Skeletal muscle tissue (tissue), 4 donors: ENCODE data around the gene RSU1. TPM values are rescaled to one million over a fixed set of nuclear protein-coding genes. Genes with fewer than 3 reads are reported as not detected.

Experiments
- H3K27ac ChIP-seq: one replicate; pipeline ENCODE4 v1.7.0; 2013; ENCODE audit warnings: mild to moderate bottlenecking, low read depth, low read length, inconsistent platforms
- H3K27me3 ChIP-seq, 3 donors: one replicate each; pipeline ENCODE4 v1.7.0; 2013; ENCODE audit warnings: low read length in 3 of 3; ENCODE audit not compliant: control insufficient read depth in 3 of 3, insufficient read depth in 3 of 3
- H3K36me3 ChIP-seq, 3 donors: one replicate each; pipeline ENCODE4 v1.7.0; 2013; ENCODE audit warnings: low read length in 3 of 3; ENCODE audit not compliant: control insufficient read depth in 3 of 3, insufficient read depth in 3 of 3
- H3K4me1 ChIP-seq, 3 donors: one replicate each; pipeline ENCODE4 v1.7.0; 2013; ENCODE audit warnings: low read length in 3 of 3, mild to moderate bottlenecking in 3 of 3; ENCODE audit not compliant: control insufficient read depth in 3 of 3, insufficient read depth in 3 of 3
- H3K4me3 ChIP-seq, 3 donors: one replicate each; pipeline ENCODE4 v1.7.0; 2013; ENCODE audit warnings: low read length in 3 of 3
- H3K9ac ChIP-seq, 3 donors: one replicate each; pipeline ENCODE4 v1.7.0; 2013; ENCODE audit warnings: low read length in 3 of 3, mild to moderate bottlenecking in 3 of 3, moderate library complexity in 2 of 3, low read depth in 1 of 3
- H3K9me3 ChIP-seq, 3 donors: one replicate each; pipeline ENCODE4 v1.7.0; 2013; ENCODE audit warnings: low read length in 3 of 3; ENCODE audit not compliant: control insufficient read depth in 3 of 3
- total RNA-seq: library from RNA; depleted of rRNA; stranded (reverse); fragments of >200 nt; gene quantifications from one replicate; pipeline ENCODE4 v1.2.3, GENCODE V29; 2014
- donor health status: Osteomylitis.

RSU1 gene
- total RNA-seq, 1 donor from 2014 or later, result 35.0 TPM

- H3K27me3 ChIP-seq, result no peaks in the 10 kb centered on the region
- H3K9me3 ChIP-seq, result no peaks in the 10 kb centered on the region
- H3K4me1 ChIP-seq, result no peaks in the 10 kb centered on the region
- peaks cover 12 to 26% (median 17%) of the 10 kb centered on the region in 3 donors for H3K36me3 ChIP-seq
- H3K9ac ChIP-seq, result no peak overlapping the region
- no peak overlapping the region for H3K4me3 ChIP-seq
- no peak overlapping the region for H3K27ac ChIP-seq
Measured at GRCh38 chr10:16751244-16751643, 66.0 kb downstream of the RSU1 start.

GRCh38 chr10:16750461-16750860, 66.8 kb downstream of the RSU1 start:
- Histone ChIP-seq H3K27me3 (no peaks in the 10 kb centered on the region), H3K27ac (no peak overlapping the region)

GRCh38 chr10:16748749-16749148, 68.5 kb downstream of the RSU1 start:
- Histone ChIP-seq H3K27me3 (no peaks in the 10 kb centered on the region), H3K4me1 (no peaks in the 10 kb centered on the region), H3K27ac (no peak overlapping the region), H3K36me3 (peaks cover 12 to 26% (median 17%) of the 10 kb centered on the region in 3 donors), H3K9me3 (no peaks in the 10 kb centered on the region), H3K9ac (no peak overlapping the region), H3K4me3 (no peak overlapping the region)

More at GRCh38 chr10:16750461-16750860, 66.8 kb downstream of the RSU1 start:
- Histone ChIP-seq H3K36me3 (peaks cover 12 to 26% (median 17%) of the 10 kb centered on the region in 3 donors), H3K4me1 (no peaks in the 10 kb centered on the region), H3K9me3 (no peaks in the 10 kb centered on the region), H3K9ac (no peak overlapping the region), H3K4me3 (no peak overlapping the region)

- H3K27me3 ChIP-seq, result no peaks in the 10 kb centered on the region
- no peak overlapping the region for H3K9ac ChIP-seq
- H3K36me3 ChIP-seq, result peaks cover 10 to 20% (median 12%) of the 10 kb centered on the region in 3 donors
- no peaks in the 10 kb centered on the region for H3K9me3 ChIP-seq
- no peak overlapping the region for H3K4me3 ChIP-seq
- no peak overlapping the region for H3K27ac ChIP-seq
- H3K4me1 ChIP-seq, result no peaks in the 10 kb centered on the region
Measured at GRCh38 chr10:16746856-16747255, 70.4 kb downstream of the RSU1 start.

GRCh38 chr10:16745061-16745460, 72.2 kb downstream of the RSU1 start:
- no peak overlapping the region for H3K27ac ChIP-seq
- no peak overlapping the region for H3K4me3 ChIP-seq
- no peaks in the 10 kb centered on the region for H3K4me1 ChIP-seq
- H3K9ac ChIP-seq, result no peak overlapping the region
- no peaks in the 10 kb centered on the region for H3K9me3 ChIP-seq
- H3K36me3 ChIP-seq, result peaks cover 4 to 19% (median 6%) of the 10 kb centered on the region in 3 donors
- H3K27me3 ChIP-seq, result no peaks in the 10 kb centered on the region

GRCh38 chr10:16742165-16742960, 74.9 kb downstream of the RSU1 start:
- H3K36me3 ChIP-seq, result peaks cover 0 to 12% (median 2%) of the 10 kb centered on the region in 3 donors
- no peaks in the 10 kb centered on the region for H3K4me1 ChIP-seq
- H3K9ac ChIP-seq, result no peak overlapping the region
- no peak overlapping the region for H3K27ac ChIP-seq
- H3K9me3 ChIP-seq, result peaks cover 0 to 4% (median 0%) of the 10 kb centered on the region in 3 donors
- no peaks in the 10 kb centered on the region for H3K27me3 ChIP-seq
- H3K4me3 ChIP-seq, result no peak overlapping the region

GRCh38 chr10:16741540-16741939, 75.7 kb downstream of the RSU1 start:
- Histone ChIP-seq H3K36me3 (peaks cover 0 to 7% (median 2%) of the 10 kb centered on the region in 3 donors), H3K27ac (no peak overlapping the region), H3K4me3 (no peak overlapping the region), H3K9me3 (peaks cover 0 to 4% (median 0%) of the 10 kb centered on the region in 3 donors), H3K27me3 (no peaks in the 10 kb centered on the region), H3K9ac (no peak overlapping the region), H3K4me1 (no peaks in the 10 kb centered on the region)

GRCh38 chr10:16737420-16737819, 79.8 kb downstream of the RSU1 start:
- no peaks in the 10 kb centered on the region for H3K4me1 ChIP-seq
- H3K27me3 ChIP-seq, result no peaks in the 10 kb centered on the region
- H3K4me3 ChIP-seq, result no peak overlapping the region
- no peak overlapping the region for H3K27ac ChIP-seq
- no peak overlapping the region for H3K9ac ChIP-seq
- H3K9me3 ChIP-seq, result peaks cover 0 to 4% (median 0%) of the 10 kb centered on the region in 3 donors
- H3K36me3 ChIP-seq, result peaks cover 0 to 9% (median 2%) of the 10 kb centered on the region in 3 donors

GRCh38 chr10:16735671-16736070, 81.6 kb downstream of the RSU1 start:
- Histone ChIP-seq H3K9me3 (peaks cover 0 to 4% (median 0%) of the 10 kb centered on the region in 3 donors), H3K27me3 (no peaks in the 10 kb centered on the region), H3K9ac (no peak overlapping the region), H3K36me3 (peaks cover 0 to 2% (median 2%) of the 10 kb centered on the region in 3 donors), H3K4me3 (no peak overlapping the region), H3K4me1 (no peaks in the 10 kb centered on the region), H3K27ac (no peak overlapping the region)

GRCh38 chr10:16732376-16732775, 84.8 kb downstream of the RSU1 start:
- Histone ChIP-seq H3K36me3 (peaks cover 0 to 4% (median 0%) of the 10 kb centered on the region in 3 donors), H3K27ac (no peak overlapping the region), H3K27me3 (no peaks in the 10 kb centered on the region), H3K9me3 (peaks cover 0 to under 1% (median 0%) of the 10 kb centered on the region in 3 donors), H3K9ac (no peak overlapping the region), H3K4me1 (no peaks in the 10 kb centered on the region), H3K4me3 (no peak overlapping the region)
